NCI-H226 (cell line): Measurements from ENCODE around the gene HOXA1.

Source experiments
- DNase-seq: peaks from one replicate; pipeline ENCODE4 v3.0.0-alpha.2; 2015

HOXA1 gene

GRCh38 chr7:27095897-27096767 is at the start of gene HOXA1:
TSS of gene HOXA1 (minus strand) at chr7:27096000. CDS start at chr7:27095912, 88 bp downstream.
- DNase-seq = peak; percentile 98

DNA sequence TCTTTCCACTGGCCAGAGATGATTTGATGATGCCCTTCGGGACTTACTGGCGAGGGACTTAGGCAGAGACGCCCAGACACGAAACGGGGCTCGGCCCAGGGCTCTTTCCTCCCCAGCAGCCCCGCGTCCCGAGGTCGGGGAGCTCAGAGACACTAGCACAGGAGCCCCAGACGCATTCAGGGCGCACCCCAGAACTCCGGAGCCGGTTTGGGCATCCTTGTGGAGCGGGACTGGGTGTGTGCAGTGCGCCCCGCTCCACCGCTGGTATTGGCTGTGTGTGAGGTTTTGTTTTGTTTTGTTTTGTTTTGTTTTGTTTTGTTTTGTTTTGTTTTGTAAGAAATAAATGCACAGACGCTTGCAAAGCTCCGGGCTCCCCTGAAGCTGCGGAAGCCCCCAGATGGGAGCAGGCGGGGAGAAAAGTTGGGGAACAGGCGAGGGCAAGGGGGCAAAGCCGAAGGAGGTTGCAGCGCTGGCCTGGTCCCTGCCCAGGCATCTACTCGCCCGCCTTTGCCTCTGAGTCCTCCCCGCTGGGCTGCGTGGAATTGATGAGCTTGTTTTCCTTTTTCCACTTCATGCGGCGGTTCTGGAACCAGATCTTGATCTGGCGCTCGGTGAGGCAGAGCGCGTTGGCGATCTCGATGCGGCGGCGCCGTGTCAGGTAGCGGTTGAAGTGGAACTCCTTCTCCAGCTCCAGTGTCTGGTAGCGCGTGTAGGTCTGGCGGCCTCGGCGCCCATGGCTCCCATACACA is 49.5 kb upstream of the HOXA1 start:
- DNase-seq = no peak

DNA sequence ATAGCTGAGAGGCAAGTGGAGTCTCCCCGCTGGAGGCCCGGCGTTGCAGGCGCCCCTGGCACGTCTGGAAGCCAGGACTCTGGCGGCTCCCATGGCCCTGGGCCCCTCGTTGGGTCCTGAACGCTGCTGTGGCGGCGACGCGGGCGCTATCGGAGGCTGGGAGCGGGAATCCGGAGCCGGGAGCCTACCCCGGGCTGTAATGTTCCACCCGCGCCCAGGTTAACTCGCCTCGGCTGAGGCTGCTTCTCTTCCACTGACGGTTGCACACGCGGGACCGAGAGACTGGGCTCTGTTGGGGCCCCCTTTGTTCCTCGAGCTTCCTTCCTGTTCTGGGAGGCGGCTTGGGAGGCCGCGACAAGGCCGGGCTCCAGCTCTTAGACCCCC is 49.0 kb upstream of the HOXA1 start:
- no peak for DNase-seq

DNA sequence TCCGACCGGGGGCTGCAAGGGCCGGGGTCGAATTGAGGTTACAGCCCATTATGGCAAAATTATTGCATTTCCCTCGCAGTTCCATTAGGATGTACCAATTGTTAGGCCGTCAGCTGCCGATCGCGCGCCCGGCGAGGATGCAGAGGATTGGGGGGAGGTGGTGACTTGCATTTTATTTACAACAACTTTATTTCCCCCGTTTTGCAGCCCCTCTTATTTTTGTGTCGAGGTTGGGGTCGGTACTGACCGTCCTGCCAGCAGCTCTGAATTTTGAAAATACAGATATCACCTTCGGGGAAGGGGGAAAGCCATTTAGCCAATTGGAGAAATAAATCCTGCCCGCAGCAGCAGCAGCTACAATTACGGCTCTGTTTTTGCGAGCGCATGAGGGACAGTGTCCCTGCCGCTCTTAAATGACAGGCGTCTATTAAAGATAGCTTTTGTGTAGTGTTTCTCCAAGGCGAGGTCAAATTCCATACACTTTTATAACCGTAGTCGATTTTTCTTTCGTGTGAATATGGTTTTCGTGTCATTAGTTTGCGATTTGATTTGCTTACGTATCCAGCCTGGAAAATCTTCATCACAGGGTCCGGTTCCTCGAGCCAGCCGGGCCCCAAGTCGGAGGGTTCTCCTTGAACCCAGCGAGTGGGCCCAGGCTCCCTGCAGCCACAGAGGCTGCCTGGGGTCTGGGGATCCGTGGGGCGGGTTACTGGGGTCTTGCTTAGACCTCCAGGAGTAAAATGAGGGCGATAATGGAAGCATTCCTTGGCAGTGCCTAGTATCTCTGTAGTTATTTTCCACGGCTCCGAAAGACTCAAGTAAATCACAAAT is 48.4 kb upstream of the HOXA1 start:
- DNase-seq = no peak

- DNase-seq = peak; percentile 100
Measured at GRCh38 chr7:27143023-27143949, 47.5 kb upstream of the HOXA1 start, which contains the start of gene HOXA5. TSS of gene HOXA5 (minus strand) at chr7:27143681. CDS start at chr7:27143607, 74 bp downstream.

- peak; percentile 26 for DNase-seq
Measured at GRCh38 chr7:27142580-27143022, 46.8 kb upstream of the HOXA1 start.

DNA sequence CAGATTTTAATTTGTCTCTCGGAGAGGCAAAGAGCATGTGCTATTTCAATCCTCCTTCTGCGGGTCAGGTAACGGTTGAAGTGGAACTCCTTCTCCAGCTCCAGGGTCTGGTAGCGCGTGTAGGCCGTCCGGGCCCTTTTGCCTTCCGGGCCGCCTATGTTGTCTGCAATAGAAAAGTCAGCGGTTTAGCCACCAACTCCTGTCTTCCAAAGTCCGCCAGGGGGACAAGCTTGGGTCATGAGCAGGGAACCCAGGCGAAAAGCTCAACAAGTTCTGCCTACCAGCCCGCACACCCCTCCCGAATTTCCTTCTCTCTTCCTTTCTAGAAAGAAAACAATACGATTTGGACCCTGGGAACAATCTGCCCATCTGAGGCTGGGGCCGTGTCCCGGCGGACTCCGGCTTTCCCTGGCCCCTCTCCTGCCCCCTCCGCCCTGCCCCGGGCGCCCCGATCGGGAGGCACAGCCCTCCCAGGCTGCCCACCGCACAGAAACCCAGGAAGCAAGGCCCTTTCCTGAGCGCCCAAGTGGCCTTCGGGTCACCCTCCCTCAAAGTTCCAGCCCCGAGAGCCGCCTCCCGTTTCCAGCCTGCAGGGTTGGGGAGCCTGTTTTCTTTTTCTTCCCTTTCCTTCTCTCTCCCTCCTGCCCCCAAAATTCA is 46.3 kb upstream of the HOXA1 start:
- DNase-seq = peak; percentile 56

- no peak for DNase-seq
Measured at GRCh38 chr7:27141137-27141922, 45.5 kb upstream of the HOXA1 start.

DNA sequence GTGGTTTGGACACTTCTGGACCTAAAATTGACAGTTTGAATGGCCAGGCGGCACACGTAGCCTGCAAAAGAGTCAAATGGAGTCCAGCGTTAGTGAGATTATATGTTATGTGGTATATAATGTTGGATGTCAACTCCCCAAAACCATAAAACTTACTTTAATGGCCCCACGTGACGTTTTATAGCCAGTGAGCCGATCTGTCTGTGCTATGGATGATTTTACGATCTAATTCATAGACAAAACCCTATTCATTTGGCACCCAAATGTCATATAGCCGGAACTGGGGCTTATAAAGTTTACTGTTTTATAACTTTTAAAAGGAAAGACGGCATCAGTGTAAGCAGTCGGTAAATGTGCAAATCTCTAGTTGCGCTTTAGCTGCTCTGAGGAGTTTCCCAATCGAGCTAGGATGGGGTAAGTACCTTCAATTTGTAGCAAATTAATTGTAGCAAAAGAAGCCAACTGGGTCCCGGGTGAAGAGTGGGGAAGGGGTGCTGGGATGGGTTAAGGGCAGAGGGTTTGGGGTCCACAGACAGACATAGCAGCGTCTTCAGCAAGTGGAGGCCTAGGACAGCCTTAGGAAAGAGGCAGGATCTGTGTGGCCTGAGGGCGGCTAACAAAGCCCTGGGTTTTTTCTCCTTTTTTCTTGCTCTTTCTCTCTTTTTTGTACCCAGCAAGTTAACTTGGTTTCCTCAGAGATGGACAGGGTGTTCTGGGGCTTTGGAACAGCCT is 44.5 kb upstream of the HOXA1 start:
- no peak for DNase-seq

- DNase-seq = no peak
Measured at GRCh38 chr7:27139334-27140125, 43.7 kb upstream of the HOXA1 start.

DNA sequence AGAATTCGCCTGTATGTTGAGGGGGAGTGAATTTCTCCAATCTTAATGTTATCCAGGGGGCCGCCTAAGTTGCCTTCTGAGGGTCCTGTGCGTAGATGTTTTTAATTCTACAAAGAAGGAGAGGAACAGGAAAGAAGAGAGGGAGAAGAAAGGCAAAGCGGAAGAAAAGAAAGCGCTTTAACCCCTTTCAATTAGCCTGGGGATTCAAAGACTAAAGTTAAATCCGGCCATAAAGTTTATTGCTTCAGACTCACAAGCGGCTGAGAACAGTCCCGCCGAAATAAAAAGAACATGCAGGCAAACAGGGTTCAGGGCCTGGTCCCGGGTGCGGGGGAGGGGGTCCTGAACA is 43.2 kb upstream of the HOXA1 start:
- no peak for DNase-seq

- DNase-seq = no peak
Measured at GRCh38 chr7:27138472-27138871, 42.7 kb upstream of the HOXA1 start.

- DNase-seq = no peak
Measured at GRCh38 chr7:27137640-27138315, 42.0 kb upstream of the HOXA1 start.

DNA sequence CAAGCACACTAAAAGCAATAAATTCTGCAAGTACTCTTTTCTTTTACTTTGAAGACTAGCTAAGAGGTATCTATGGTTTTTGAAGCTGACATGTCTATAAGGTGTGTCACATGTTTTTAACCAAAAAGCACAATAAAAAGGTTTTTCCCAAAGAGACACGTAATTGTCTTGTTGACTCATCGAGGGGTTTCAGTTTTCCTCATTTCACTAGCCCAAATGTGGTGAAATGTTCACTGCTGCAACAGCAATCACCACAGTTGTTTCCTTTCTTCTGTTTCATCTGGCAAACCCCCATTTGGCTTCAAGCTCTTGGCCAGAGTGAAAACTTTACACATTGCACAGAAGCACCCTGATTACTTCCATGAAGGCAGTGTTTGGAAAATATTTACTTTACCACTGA is 38.6 kb upstream of the HOXA1 start:
- peak; percentile 91 for DNase-seq

- no peak for DNase-seq
Measured at GRCh38 chr7:27133409-27134231, 37.8 kb upstream of the HOXA1 start.

GRCh38 chr7:27132978-27133377 is 37.2 kb upstream of the HOXA1 start:
- no peak for DNase-seq

DNA sequence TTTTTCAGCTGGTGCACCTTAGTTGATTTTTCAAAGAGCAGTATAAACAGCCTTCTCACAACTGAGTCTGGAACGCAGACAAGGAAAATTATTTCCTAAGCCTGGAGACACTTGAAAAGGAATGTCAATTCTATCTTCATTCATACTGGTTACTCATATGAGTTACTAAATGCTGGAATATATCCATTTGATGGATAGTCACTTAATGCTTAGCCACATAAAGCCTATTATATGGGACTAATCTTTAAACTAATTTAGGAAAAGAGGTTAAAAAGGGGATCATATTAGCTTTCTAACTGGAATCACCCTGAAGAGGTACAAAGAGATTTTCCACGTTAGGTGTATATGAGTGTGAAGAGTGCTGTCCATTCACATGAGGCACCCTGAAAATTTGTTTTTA is 36.4 kb upstream of the HOXA1 start:
- no peak for DNase-seq
